Uterus (tissue), 4 donors: ENCODE data around the gene C1S. TPM values are rescaled to one million over a fixed set of nuclear protein-coding genes. Genes with fewer than 3 reads are reported as not detected.
A peak's percentile ranks its signal among the peaks of the same experiment; 100 is the strongest.

Experiments used
- DNase-seq, 2 donors: peaks; one replicate each; pipeline ENCODE4 v3.0.0-alpha.2; 2019 to 2020
- H3K27ac ChIP-seq, 2 donors: fragments of 200-600 bp; sonication (generic); 1 replicate in 1 of 2; 2 replicates in 1 of 2; pipeline ENCODE4 v1.5.1; 2016 to 2018
- H3K27me3 ChIP-seq, 2 donors: fragments of 200-600 bp; sonication (generic); one replicate each; pipeline ENCODE4 v1.5.1; 2018 to 2019; ENCODE audit warnings: control low read depth in 1 of 2
- H3K36me3 ChIP-seq, 2 donors: fragments of 200-600 bp; sonication (generic); one replicate each; pipeline ENCODE4 v1.5.1; 2019; ENCODE audit warnings: control low read depth in 1 of 2
- H3K4me1 ChIP-seq, 2 donors: fragments of 200-600 bp; sonication (generic); one replicate each; pipeline ENCODE4 v1.5.1; 2018 to 2019; ENCODE audit warnings: control low read depth in 1 of 2
- H3K4me3 ChIP-seq, 2 donors: fragments of 200-600 bp; sonication (generic); 1 replicate in 1 of 2; 2 replicates in 1 of 2; pipeline ENCODE4 v1.5.1; 2018 to 2019; ENCODE audit warnings: mild to moderate bottlenecking in 1 of 2
- H3K9me3 ChIP-seq, 2 donors: fragments of 200-600 bp; sonication (generic); one replicate each; pipeline ENCODE4 v1.5.1; 2019; ENCODE audit warnings: control low read depth in 1 of 2
- POLR2A ChIP-seq, 2 donors: fragments of 450-650 bp; IDR thresholded peaks; one replicate each; pipeline ENCODE4 v1.6.1; 2016; ENCODE audit warnings: antibody characterized with exemption in 2 of 2, mild to moderate bottlenecking in 1 of 2, moderate library complexity in 1 of 2
- intact Hi-C: fragments of 100-400 bp; cut with DNase I; formaldehyde crosslinking; loops from one replicate; pipeline ENCODE4 v1.15.1; 2023; ENCODE audit warnings: low total_unique reads
- total RNA-seq, 4 donors: library from RNA; depleted of rRNA in 3 of 4; stranded (reverse); fragments of >200 nt in 3 of 4; gene quantifications; one replicate each; pipeline versions ENCODE4 v1.1.0 to v1.2.4, GENCODE V29; 2014 to 2023
- TF ChIP-seq, protein P1 (sequence below), 4 experiments: fragments of 200-600 bp in 2 of 4; fragments of 450-650 bp in 2 of 4; sonication (generic) in 2 of 4; IDR thresholded peaks; one replicate each; pipeline ENCODE4 v1.5.1; 2016 to 2019; ENCODE audit warnings: antibody characterized with exemption in 4 of 4, mild to moderate bottlenecking in 2 of 4, moderate library complexity in 1 of 4
- donor health status: DM: yes; HTN: yes; CAD: no.

Gene C1S
- total RNA-seq, 4 donors from 2014 or later: 172 to 554 (median 468) TPM

DNA sequence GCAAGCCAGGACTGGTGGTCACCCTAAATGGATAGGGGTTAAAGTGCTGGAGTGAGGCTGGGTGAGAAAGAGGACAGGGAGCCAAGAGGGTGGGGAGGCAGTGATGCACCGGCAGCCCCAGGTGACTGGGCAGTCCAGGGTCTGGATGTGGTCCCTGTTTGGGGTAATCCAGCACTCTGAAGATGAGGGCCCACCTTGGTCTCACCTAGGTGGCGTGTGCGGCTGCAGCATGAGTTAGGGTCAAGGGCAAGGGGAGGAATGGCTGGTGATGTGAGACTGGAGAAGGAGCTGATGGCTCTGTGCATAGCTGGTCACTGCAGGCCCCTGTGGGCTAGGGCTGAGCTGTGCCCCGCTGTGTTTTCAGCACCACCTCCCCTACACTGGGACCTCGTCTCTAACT lies 50.1 kb downstream of the C1S start:
- Histone ChIP-seq H3K4me1 (peaks cover 0 to 3% of the 10 kb centered on the region in 2 donors), H3K27me3 (no peaks in the 10 kb centered on the region), H3K4me3 (no peak overlapping the region), H3K9me3 (no peaks in the 10 kb centered on the region), H3K27ac (no peak overlapping the region), H3K36me3 (no peaks in the 10 kb centered on the region)
- DNase-seq: no peak
- TF ChIP-seq, protein P1, sequence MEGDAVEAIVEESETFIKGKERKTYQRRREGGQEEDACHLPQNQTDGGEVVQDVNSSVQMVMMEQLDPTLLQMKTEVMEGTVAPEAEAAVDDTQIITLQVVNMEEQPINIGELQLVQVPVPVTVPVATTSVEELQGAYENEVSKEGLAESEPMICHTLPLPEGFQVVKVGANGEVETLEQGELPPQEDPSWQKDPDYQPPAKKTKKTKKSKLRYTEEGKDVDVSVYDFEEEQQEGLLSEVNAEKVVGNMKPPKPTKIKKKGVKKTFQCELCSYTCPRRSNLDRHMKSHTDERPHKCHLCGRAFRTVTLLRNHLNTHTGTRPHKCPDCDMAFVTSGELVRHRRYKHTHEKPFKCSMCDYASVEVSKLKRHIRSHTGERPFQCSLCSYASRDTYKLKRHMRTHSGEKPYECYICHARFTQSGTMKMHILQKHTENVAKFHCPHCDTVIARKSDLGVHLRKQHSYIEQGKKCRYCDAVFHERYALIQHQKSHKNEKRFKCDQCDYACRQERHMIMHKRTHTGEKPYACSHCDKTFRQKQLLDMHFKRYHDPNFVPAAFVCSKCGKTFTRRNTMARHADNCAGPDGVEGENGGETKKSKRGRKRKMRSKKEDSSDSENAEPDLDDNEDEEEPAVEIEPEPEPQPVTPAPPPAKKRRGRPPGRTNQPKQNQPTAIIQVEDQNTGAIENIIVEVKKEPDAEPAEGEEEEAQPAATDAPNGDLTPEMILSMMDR (IDR thresholded peaks at IDR 0.05): no peak
- TF ChIP-seq POLR2A (IDR thresholded peaks at IDR 0.05): no peak
- intact Hi-C loops: loop anchor here (10.0 kb wide), 1 partner anchor 166 kb away; the partner anchor contains the start of genes C12orf57 and RNU7-1

DNA sequence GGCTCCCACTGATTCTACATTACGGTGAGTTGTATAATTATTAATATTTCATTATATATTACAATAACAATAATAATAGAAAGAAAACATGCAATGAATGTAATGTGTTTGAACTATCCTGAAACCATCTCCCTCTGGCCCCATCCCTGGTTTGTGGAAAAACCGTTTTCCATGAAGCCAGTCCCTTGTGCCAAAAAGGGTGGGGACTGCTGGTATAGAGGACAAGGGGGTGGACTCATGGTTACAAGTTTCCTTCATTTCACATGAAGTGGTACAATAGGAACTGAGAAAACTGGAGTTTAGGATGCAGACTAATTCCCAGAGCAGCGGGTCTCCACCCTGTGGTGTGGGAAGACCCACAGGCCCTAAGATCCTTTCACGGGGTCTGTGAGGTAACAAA lies 51.5 kb downstream of the C1S start:
- TF ChIP-seq POLR2A (IDR thresholded peaks at IDR 0.05): no peak
- TF ChIP-seq, protein P1 (IDR thresholded peaks at IDR 0.05): no peak
- Histone ChIP-seq H3K27ac (no peak overlapping the region), H3K4me3 (no peak overlapping the region), H3K36me3 (no peaks in the 10 kb centered on the region), H3K27me3 (no peaks in the 10 kb centered on the region), H3K4me1 (peaks cover 0 to 3% of the 10 kb centered on the region in 2 donors), H3K9me3 (no peaks in the 10 kb centered on the region)
- intact Hi-C loops: loop anchor here (10.0 kb wide), 1 partner anchor 167 kb away; the partner anchor contains the start of genes C12orf57 and RNU7-1
- DNase-seq: no peak

DNA sequence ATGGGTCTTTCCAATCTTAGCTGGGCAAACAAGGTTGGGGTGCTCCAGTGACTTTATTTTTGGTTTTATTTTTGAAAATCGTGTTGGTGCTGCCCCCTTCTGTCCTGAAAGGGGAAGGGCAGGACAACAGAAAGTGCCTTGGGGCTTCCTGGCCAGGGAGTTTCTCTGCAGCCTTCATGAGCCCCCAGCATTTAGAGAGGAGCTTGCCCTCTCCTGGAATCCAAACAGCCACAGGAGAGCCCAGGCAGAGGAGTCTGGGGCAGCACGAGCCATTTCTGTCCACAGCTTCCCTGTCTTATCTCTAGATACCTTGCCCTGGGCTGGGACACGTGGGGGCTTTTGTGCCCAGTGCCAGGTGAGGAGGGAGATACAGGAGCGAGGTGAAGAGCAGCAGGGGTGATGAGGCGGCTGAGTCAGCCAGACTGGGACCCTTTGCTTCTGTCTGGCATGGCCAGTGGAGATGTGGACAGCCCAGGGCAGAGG lies 52.9 kb downstream of the C1S start:
- TF ChIP-seq POLR2A (IDR thresholded peaks at IDR 0.05): no peak
- TF ChIP-seq, protein P1 (IDR thresholded peaks at IDR 0.05): peak; percentile 74 to 84 (median 76)
- peak overlapping the region; percentile 25 to 38 for H3K27ac ChIP-seq
- DNase-seq: peak in 1 of 2 donors; percentile 51

DNA sequence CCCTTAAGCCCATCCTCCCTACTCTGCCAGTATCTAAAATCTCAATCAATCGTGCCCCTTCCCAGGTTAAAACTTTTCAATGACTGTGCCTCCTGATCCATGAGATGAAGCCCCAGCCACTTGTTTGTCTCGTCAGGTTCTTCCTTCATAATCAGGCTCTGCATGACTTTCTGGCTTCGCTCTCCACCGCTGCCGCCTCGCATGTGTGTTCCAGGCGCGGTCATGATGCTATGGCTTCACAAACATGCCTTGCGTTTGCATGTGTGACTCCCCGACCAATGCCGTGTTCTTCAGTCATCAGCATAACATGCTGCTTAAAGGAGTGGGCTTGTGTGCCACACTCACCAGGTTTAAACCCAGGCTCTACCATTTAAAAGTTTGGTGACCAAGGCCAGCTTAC lies 53.5 kb downstream of the C1S start:
- intact Hi-C loops: loop anchor here (10.0 kb wide), 1 partner anchor 169 kb away; the partner anchor contains the start of genes C12orf57 and RNU7-1
- no peaks in the 10 kb centered on the region for H3K9me3 ChIP-seq
- DNase-seq: peak in 1 of 2 donors; percentile 14
- no peaks in the 10 kb centered on the region for H3K27me3 ChIP-seq
- H3K4me3 ChIP-seq: no peak overlapping the region
- H3K36me3 ChIP-seq: no peaks in the 10 kb centered on the region
- TF ChIP-seq, protein P1 (IDR thresholded peaks at IDR 0.05): no peak
- no peak for TF ChIP-seq POLR2A (IDR thresholded peaks at IDR 0.05)
- H3K4me1 ChIP-seq: no peaks in the 10 kb centered on the region
- H3K27ac ChIP-seq: no peak overlapping the region

More for the DNA sequence above, 52.9 kb downstream of the C1S start:
- Histone ChIP-seq H3K4me1 (no peaks in the 10 kb centered on the region), H3K9me3 (no peaks in the 10 kb centered on the region), H3K36me3 (no peaks in the 10 kb centered on the region), H3K4me3 (no peak overlapping the region), H3K27me3 (no peaks in the 10 kb centered on the region)
- intact Hi-C loops: loop anchor here (10.0 kb wide), 1 partner anchor 169 kb away; the partner anchor contains the start of genes C12orf57 and RNU7-1

DNA sequence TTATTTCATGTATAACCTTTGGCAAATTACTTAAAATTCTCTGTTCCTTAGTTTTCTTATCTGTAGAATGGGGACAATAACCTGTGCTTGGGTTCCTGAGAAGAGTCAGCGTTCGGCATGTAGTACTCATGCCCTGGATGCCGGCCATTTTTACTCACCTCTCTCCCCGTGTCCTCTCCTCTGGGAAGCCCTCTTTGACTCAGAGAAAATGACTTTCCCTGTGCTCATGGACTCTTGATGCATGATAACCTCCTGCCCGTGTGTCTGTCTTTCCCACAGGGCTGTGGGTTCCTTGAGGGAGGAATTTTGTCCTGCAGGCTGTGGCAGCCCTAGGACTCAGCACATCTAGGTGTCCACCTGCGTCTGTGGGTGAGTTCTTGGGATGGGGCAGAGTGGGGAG lies 54.3 kb downstream of the C1S start:
- H3K4me1 ChIP-seq: no peaks in the 10 kb centered on the region
- H3K36me3 ChIP-seq: no peaks in the 10 kb centered on the region
- H3K27ac ChIP-seq: no peak overlapping the region
- no peak for DNase-seq
- TF ChIP-seq, protein P1 (IDR thresholded peaks at IDR 0.05): no peak
- no peak for TF ChIP-seq POLR2A (IDR thresholded peaks at IDR 0.05)
- no peaks in the 10 kb centered on the region for H3K27me3 ChIP-seq
- H3K9me3 ChIP-seq: no peaks in the 10 kb centered on the region
- no peak overlapping the region for H3K4me3 ChIP-seq
- intact Hi-C loops: loop anchor here (10.0 kb wide), 1 partner anchor 170 kb away; the partner anchor contains the start of genes C12orf57 and RNU7-1
